Left hindlimb (tissue), 1 donor: ENCODE data around the gene COL6A2.
A peak's percentile ranks its signal among the peaks of the same experiment; 100 is the strongest.

Experiments used
- DNase-seq: peaks from one replicate; pipeline ENCODE4 v3.0.0-alpha.2; 2018

COL6A2 gene

DNA sequence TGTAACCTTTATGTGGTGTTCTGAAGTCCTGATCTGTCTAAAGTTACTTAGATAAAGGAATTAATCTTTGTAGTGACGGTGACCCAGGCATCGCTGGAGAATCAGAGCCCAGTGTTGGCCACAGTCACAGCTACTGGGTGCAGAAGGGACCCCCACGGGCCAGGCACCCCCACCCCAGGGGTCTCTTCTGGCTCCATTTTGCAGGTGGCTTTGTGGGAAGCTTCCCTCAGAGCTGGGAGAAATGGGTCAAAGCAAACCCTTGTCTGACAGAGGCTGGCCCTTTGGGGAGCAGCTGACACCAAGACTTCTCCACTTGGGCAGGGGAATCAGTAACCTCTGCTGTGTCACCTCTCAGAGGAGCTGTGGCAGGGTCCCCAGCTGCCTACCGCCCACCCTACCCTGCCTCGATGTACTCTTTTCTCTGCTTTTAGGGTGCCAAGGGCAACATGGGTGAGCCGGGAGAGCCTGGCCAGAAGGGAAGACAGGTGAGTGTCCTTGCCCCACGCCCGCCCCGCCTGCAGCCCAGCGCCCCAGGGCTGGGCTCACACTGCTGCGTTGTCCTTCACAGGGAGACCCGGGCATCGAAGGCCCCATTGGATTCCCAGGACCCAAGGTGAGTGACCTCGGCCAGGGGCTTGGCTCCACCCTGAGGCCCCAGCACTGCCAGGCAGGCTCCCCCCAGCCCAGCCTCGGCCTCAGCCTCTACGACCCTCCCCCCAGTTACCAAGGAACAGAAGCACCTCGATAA, 17.7 kb downstream of the COL6A2 start:
- peak; percentile 27 for DNase-seq

DNA sequence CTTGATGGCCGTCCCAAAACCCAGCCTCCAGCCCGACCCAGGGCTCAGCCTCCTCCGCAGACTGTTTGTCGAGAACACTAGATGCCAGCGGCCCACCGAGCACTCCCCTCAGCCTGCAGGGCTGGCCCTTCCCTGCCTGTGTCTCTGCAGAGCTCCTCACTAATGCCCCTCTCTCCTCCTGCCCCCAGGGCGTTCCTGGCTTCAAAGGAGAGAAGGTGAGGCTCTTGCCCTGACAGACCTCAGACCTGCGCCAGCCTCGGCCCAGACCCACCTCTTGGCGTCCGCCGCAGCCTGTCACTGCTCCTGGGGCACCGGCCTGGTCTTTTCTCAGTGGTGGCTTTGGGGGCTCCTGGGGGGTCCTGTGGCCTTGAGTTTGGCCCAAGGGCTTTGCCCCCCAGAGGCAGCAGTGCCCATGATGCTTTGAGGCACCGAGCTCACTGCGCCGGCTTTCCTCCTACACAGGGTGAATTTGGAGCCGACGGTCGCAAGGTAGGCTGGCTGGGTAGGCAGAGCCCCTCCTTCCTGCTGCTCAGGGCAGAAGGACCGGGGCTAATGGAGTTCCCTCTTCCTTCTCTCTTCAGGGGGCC, 18.4 kb downstream of the COL6A2 start:
- DNase-seq: peak; percentile 18

GRCh38 chr21:46116776-46117585, 19.1 kb downstream of the COL6A2 start:
- DNase-seq: peak; percentile 66

- peak; percentile 28 for DNase-seq
Observed at GRCh38 chr21:46117586-46118315, 19.8 kb downstream of the COL6A2 start.

DNA sequence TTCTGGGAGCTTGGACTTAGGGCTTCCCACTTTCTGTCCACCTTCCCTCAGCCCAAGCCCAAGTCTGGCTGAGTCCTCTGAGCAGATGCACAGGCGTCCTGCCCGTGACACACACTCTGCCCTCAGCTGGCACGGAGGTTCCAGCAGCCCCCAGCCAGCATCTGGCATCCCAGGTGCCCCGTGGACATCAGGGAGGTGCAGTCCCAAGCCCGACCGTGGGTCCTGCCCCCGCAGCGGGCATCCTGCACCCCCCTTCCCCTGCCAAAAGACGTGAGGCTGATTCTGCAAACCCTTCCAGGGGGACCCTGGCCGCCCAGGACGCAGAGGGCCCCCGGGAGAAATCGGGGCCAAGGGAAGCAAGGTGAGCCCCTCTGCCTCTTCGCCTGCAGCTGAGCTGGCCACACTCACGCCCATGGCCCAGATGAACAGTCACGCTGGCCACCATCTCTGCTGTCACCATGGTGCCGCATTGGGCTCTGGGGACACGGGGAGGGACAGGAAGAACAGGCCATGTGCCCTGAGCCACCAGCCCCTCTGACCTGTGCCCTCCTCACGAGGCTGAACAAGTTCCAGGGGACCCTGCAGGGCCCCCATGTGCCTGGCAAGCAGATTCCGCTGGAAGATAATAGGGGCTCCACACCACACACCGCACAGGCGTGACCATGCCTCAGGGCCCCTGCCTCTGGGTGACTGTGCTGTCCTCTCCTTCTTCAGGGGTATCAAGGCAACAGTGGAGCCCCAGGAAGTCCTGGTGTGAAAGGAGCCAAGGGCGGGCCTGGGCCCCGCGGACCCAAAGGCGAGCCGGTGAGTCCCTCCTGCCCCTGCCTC, 20.6 kb downstream of the COL6A2 start:
- DNase-seq: peak; percentile 23

- peak; percentile 29 for DNase-seq
Observed at GRCh38 chr21:46119144-46119636, 21.3 kb downstream of the COL6A2 start.

DNA sequence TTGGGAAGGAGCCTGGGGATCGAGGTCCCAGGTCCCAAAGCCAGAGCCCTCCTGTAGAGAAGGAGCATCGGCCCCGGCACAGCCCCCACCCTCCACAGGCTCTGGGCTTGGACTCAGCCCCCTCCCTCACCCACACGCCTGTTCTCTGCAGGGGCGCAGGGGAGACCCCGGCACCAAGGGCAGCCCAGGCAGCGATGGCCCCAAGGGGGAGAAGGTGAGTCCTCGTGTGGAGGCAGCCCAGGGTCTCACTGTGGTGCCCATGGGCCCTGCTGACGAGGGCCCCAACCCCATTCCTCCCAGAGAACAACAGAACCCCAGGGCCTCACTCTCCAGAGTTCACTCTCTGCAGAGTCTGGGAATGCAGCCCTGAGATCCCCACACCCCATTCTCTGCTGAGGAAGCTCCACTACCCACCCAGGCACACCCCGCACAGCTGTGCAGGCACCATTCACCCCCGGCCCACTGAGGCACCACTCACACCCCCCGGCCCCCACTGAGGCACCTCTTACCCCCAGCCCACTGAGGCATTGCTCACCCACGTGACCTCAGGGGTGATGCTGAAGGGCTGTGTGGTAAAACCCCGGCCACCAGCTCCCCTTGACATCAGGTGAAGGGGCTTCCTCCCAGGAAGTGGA, 21.8 kb downstream of the COL6A2 start:
- DNase-seq: peak; percentile 31

GRCh38 chr21:46120301-46121285, 22.7 kb downstream of the COL6A2 start:
- DNase-seq: peak; percentile 23

DNA sequence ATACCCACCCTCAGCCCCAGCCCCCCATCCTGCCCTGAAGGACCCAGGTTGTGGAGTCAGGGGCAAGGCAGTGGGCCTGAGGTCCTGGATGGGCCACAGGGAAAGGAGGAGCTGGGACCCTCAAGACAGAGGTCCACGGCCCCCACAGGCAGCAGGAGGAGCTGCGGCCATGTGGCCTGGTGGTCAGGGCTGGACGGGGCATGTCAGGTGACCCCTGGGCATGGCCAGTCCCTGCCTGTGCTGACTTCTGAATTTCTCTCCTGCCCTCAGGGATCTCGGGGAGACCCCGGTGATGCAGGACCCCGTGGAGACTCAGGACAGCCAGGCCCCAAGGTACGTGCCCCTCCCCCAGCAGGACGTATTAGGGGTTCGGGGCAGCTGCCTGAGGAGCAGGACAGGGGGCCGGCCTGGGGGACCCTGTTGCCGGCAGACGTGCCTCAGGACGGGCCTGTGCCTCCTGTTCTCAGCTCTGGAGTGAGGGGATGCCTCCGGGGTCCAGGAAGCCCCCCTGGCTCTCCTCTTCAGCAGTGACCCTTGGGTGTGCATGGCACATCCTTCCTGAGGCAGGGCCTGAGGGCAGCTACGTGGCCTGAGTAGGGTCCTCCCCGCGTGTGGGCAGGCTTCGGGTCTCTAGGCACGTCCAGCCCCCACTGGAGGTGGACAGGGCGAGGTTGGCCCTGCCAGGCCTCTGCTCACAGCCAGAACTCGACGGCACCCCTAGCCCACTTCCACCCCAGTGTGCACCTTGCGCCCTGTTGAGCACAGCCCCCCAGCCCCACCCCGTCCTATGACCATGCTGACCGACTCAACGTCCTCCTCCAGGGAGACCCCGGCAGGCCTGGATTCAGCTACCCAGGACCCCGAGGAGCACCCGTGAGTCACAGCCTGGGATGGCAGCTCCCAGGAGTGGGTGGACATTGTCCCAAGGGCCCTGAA, 23.6 kb downstream of the COL6A2 start:
- DNase-seq: peak; percentile 34

- DNase-seq: peak; percentile 19
Observed at GRCh38 chr21:46122237-46122671, 24.3 kb downstream of the COL6A2 start.

DNA sequence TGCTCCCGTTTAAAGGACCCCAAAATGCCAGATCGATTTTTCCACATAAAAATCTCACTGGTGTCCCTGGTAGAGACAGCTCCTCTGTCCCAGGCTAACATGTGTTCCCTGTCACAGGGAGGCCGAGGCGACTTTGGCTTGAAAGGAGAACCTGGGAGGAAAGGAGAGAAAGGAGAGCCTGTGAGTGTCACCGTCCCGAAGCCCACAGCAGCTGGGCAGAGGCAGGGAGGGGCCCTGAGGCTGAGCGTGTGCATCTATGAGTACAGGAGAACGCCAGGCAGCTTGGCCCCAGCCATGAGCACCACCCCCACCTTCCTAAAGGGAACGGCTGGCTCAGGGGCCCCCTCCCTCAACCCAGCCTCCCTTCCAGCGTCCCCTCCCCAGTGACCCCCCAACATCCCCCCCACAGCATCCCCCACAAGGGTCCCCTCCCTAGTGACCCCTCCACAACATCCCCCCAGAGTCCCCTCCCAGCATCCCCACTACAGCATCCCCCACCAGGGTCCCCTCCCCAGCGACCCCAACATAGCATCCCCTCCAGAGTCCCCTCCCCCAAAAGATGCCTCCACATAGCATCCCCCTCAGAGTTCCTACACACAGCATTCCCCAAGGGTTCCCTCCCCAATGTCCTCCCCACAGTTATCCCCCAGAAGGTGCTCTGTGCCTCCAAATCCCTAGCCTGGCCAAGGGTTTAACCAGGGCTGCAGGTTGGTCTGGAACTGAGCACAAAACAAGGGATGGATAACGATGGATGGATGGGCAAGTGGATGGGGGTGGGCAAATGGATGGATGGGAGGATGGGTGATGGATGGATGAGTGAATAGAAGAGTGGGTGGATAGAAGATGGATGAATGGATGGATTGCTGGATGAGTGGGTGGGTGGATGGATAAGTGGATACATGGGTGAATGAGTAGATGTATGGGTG, 25.1 kb downstream of the COL6A2 start:
- peak; percentile 19 for DNase-seq

GRCh38 chr21:46124083-46124925, 26.4 kb downstream of the COL6A2 start:
- peak; percentile 32 for DNase-seq

DNA sequence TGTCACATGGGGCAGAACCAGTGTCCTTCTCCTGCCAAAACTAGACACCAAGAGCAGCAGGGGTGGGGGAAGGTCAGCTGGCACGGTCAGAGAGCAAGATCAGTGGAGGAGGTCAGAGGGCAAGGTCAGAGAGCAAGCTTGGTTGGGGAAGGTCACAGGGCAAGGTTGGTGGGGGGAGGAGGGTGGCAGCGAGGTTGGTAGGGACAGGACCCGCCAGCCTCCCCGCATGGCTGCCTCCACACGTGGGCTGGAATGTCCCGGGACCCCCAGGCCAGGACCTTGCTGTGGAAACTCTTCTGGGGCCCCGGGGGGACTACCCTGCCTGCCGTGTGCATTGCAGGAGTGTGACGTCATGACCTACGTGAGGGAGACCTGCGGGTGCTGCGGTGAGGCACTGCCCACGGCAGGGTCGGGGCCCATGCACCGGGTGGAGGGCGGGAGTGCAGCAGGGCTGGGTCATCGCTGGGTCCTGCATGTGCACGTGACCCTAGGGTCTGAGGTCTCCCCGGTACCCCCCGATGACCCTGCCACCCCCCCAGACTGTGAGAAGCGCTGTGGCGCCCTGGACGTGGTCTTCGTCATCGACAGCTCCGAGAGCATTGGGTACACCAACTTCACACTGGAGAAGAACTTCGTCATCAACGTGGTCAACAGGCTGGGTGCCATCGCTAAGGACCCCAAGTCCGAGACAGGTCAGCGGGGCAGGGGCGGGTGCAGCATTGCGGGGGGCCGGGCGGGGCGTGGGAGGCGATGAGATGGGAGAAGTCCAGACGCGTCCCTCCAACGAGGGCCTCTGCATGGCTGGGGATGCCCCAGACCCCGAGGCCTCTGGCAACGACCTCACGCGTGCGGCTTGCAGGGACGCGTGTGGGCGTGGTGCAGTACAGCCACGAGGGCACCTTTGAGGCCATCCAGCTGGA, 27.3 kb downstream of the COL6A2 start:
- DNase-seq: peak; percentile 25

- no peak for DNase-seq
Observed at GRCh38 chr21:46125846-46126301, 28.0 kb downstream of the COL6A2 start.
